K562 (cell line): ENCODE results near the gene EMILIN1. TPM values are rescaled to one million over a fixed set of nuclear protein-coding genes. Genes with fewer than 3 reads are reported as not detected.

Experiments used
- ATAC-seq: fragments of 200-7000 bp; cut with Tn5 transposase; 3 replicates; pipeline ENCODE4 v1.9.1; 2020; ENCODE audit warnings: moderate library complexity
- BruUV-seq: library from RNA; stranded (reverse); fragments of 400-500 nt; replicated peaks from 2 replicates; lab custom pipeline; 2021; lab: Mats Ljungman, UMichigan
- CTCF ChIA-PET: fragments of 300-600 bp; formaldehyde crosslinking; extraction: SDS; loops from one replicate; lab custom pipeline; 2021; ENCODE audit warnings: low intra/inter-chr PET ratio; lab: Yijun Ruan, JAX
- POLR2A ChIA-PET: fragments of 300-600, 350-650 bp; sonication (Branson Sonifier 250); formaldehyde crosslinking; extraction: SDS; loops from one replicate; lab custom pipeline; 2021; ENCODE audit warnings: antibody characterized with exemption, inconsistent platforms; lab: Yijun Ruan, JAX
- DNase-seq, 4 experiments: peaks; one replicate each; pipeline versions ENCODE4 v3.0.0 to v3.0.0-alpha.2; 2011 to 2018; ENCODE audit warnings: low spot score in 3 of 4, mixed read lengths in 3 of 4; ENCODE audit errors: extremely low read depth in 1 of 4
- FAIRE-seq: peaks from 2 replicates; lab custom pipeline; 2011; peaks lifted over from hg19 to GRCh38; lab: Jason Lieb, UNC
- H2AFZ ChIP-seq: 2 replicates; pipeline ENCODE4 v1.6.0; 2011; ENCODE audit warnings: low read depth, low read length, control low read depth, inconsistent platforms
- H3K27ac ChIP-seq: fragments of 200-600 bp; 3 replicates; pipeline ENCODE4 v1.8.0; 2011; ENCODE audit warnings: low read depth, mild to moderate bottlenecking, control low read depth, inconsistent platforms, low read length, moderate library complexity, mixed read lengths; ENCODE audit errors: extremely low read depth
- H3K27me3 ChIP-seq, 2 experiments: fragments of 300-600 bp in 1 of 2; 2 replicates in 1 of 2; 3 replicates in 1 of 2; pipeline versions ENCODE4 v1.6.0 to v1.8.0; 2011; ENCODE audit warnings: inconsistent platforms in 2 of 2, low read length in 2 of 2, mild to moderate bottlenecking in 1 of 2, mixed read lengths in 1 of 2, moderate library complexity in 1 of 2; ENCODE audit not compliant: control insufficient read depth in 2 of 2, insufficient read depth in 2 of 2
- H3K36me3 ChIP-seq: fragments of 300-600 bp; 3 replicates; pipeline ENCODE4 v1.8.0; 2011; ENCODE audit warnings: mild to moderate bottlenecking, low read length, inconsistent platforms; ENCODE audit not compliant: control insufficient read depth, insufficient read depth
- H3K4me1 ChIP-seq, 2 experiments: fragments of 200-600 bp in 1 of 2; replicated peaks in 1 of 2; 2 replicates in 1 of 2; 3 replicates in 1 of 2; pipeline versions ENCODE4 v1.5.1 to v1.8.0; 2011; ENCODE audit warnings: inconsistent platforms in 2 of 2, low read length in 2 of 2, mild to moderate bottlenecking in 1 of 2, mixed read lengths in 1 of 2, moderate library complexity in 1 of 2; ENCODE audit not compliant: control insufficient read depth in 2 of 2, insufficient read depth in 2 of 2
- H3K4me2 ChIP-seq: 2 replicates; pipeline ENCODE4 v1.6.1; 2011; ENCODE audit warnings: low read length, control low read depth, inconsistent platforms, mixed read lengths; ENCODE audit not compliant: insufficient read depth
- H3K4me3 ChIP-seq: fragments of 200-600 bp; sonication (generic), shearing (Covaris generic); 2 replicates; pipeline ENCODE4 v1.5.1; 2016; ENCODE audit warnings: control low read depth, inconsistent platforms
- H3K79me2 ChIP-seq: fragments of 200-600 bp; 3 replicates; pipeline ENCODE4 v1.8.0; 2011; ENCODE audit warnings: low read length, inconsistent platforms; ENCODE audit not compliant: control insufficient read depth, insufficient read depth
- H3K9ac ChIP-seq, 2 experiments: 2 replicates each; pipeline versions ENCODE4 v1.6.0 to v1.6.1; 2011; ENCODE audit warnings: low read depth in 2 of 2, low read length in 2 of 2, control low read depth in 1 of 2, inconsistent platforms in 1 of 2, mild to moderate bottlenecking in 1 of 2, mixed read lengths in 1 of 2; ENCODE audit not compliant: insufficient read depth in 1 of 2
- H3K9me1 ChIP-seq: one replicate; pipeline ENCODE4 v1.6.0; 2011; ENCODE audit warnings: inconsistent platforms, mild to moderate bottlenecking, low read length, moderate library complexity; ENCODE audit not compliant: control insufficient read depth, insufficient read depth
- H3K9me3 ChIP-seq: replicated peaks from 2 replicates; pipeline ENCODE4 v1.5.1; 2011; ENCODE audit warnings: low read depth, low read length, inconsistent platforms; ENCODE audit not compliant: control insufficient read depth, insufficient read depth
- H4K20me1 ChIP-seq: replicated peaks from 2 replicates; pipeline ENCODE4 v1.6.1; 2011; ENCODE audit warnings: low read length, inconsistent platforms, mixed read lengths; ENCODE audit not compliant: control insufficient read depth, insufficient read depth
- FOXM1 ChIP-seq, 2 experiments: fragments of 450-650 bp in 1 of 2; sonication (generic) in 1 of 2; formaldehyde crosslinking in 1 of 2; IDR thresholded peaks; 2 replicates each; pipeline versions ENCODE4 v1.6.1 to v1.9.0; 2017 to 2022; ENCODE audit warnings: low read depth in 2 of 2, mild to moderate bottlenecking in 2 of 2, missing genetic modification reagents in 1 of 2, moderate library complexity in 1 of 2
- GMEB1 ChIP-seq: fragments of 250-450 bp; sonication (Bioruptor Pico); IDR thresholded peaks from 2 replicates; pipeline ENCODE4 v1.4.0; 2020; ENCODE audit warnings: mild to moderate bottlenecking
- MAX ChIP-seq: sonication (generic); formaldehyde crosslinking; IDR thresholded peaks from 2 replicates; pipeline ENCODE4 v1.9.0; 2022; ENCODE audit warnings: mild to moderate bottlenecking, missing genetic modification reagents
- SMAD4 ChIP-seq: fragments of 250-450 bp; sonication (Bioruptor Pico); conservative IDR thresholded peaks from 2 replicates; pipeline ENCODE4 v1.8.0; 2021; ENCODE audit warnings: inconsistent platforms, mild to moderate bottlenecking, moderate library complexity
- SNAPC5 ChIP-seq: fragments of 250-450 bp; sonication (Bioruptor Pico); IDR thresholded peaks from 2 replicates; pipeline ENCODE4 v1.8.0; 2021; ENCODE audit warnings: moderate library complexity, mild to moderate bottlenecking, inconsistent platforms
- SUPT5H ChIP-seq: fragments of 450-650 bp; IDR thresholded peaks from 2 replicates; pipeline ENCODE4 v1.6.1; 2016
- TRIM28 ChIP-seq: fragments of 450-650 bp; IDR thresholded peaks from 2 replicates; pipeline ENCODE4 v1.6.1; 2017
- ZBTB5 ChIP-seq: fragments of 450-650 bp; IDR thresholded peaks from 2 replicates; pipeline ENCODE4 v1.6.1; 2017; ENCODE audit warnings: antibody characterized with exemption
- ZNF507 ChIP-seq: conservative IDR thresholded peaks from 2 replicates; pipeline ENCODE4 v1.6.1; 2017; ENCODE audit warnings: missing genetic modification characterization, missing compliant biosample characterization
- ZNF644 ChIP-seq: fragments of 200-800 bp; sonication (Bioruptor generic); IDR thresholded peaks from 2 replicates; pipeline ENCODE4 v1.6.1; 2016; ENCODE audit warnings: low read depth, missing genetic modification characterization, missing compliant biosample characterization
- WGBS: fragments of 100-300 bp; shearing (Covaris generic); methylation state at CpG from one replicate; pipeline ENCODE4 v1.1.6; 2016; ENCODE audit warnings: low coverage, mixed read lengths; ENCODE audit not compliant: insufficient coverage; ENCODE audit errors: missing lambda C conversion rate; 5-methylcytosine and 5-hydroxymethylcytosine counted together
- in situ Hi-C: fragments of 300-500 bp; cut with MboI; formaldehyde crosslinking; loops from 4 replicates; pipeline ENCODE4 v1.15.0; 2018; ENCODE audit warnings: inconsistent platforms, mixed read lengths
- intact Hi-C: fragments of 100-400 bp; cut with micrococcal nuclease; formaldehyde crosslinking; loops from 2 replicates; pipeline ENCODE4 v1.14.2; 2022
- polyA plus RNA-seq, 8 experiments: library from polyadenylated mRNA; depleted of rRNA in 4 of 8; stranded (reverse) in 5 of 8; unstranded in 3 of 8; fragments of >200 nt; fragmentation: Nextera tagmentation in 2 of 8; fragmentation: Illumina TruSeq in 1 of 8; extraction: Ambion mirVana in 2 of 8; extraction: Trizol in 1 of 8; gene quantifications; 2 replicates each; pipeline versions ENCODE4 v1.2.1 to v1.2.3, GENCODE V29; 2011 to 2014; ENCODE audit warnings: inconsistent platforms in 1 of 8, missing spikeins in 1 of 8
- total RNA-seq, 7 experiments: library from RNA; depleted of rRNA in 6 of 7; stranded (reverse); fragments of >200 nt in 6 of 7; fragmentation: Illumina TruSeq in 2 of 7; extraction: Trizol in 2 of 7; gene quantifications; 2 replicates each; pipeline versions ENCODE4 v1.2.1 to v1.2.3, GENCODE V29; 2011 to 2021; ENCODE audit warnings: low replicate concordance in 1 of 7

The EMILIN1 gene
- total and polyA plus RNA-seq, 9 of the 15 experiments (the other 6 are each of a cell fraction or from before 2014, with no cell fraction given), result 0.04 to 2.7 (median 0.54) TPM; not detected in 2

GRCh38 chr2:27087823-27088410 lies 9.5 kb downstream of the EMILIN1 start:
- Histone ChIP-seq H4K20me1 (no peaks in the 10 kb centered on the region), H3K36me3 (no peaks in the 10 kb centered on the region), H3K27ac (no peak overlapping the region), H3K4me2 (peak overlapping the region; percentile 89; the same call in 1 of the 2 replicates), H3K9me3 (no peaks in the 10 kb centered on the region), H3K9me1 (no peaks in the 10 kb centered on the region), H3K4me1 (peaks cover 48 to 66% of the 10 kb centered on the region in 2 experiments), H3K4me3 (no peak overlapping the region), H3K27me3 (no peaks in the 10 kb centered on the region), H2AFZ (no peak overlapping the region), H3K79me2 (peaks cover 10% of the 10 kb centered on the region; the same call in 1 of the 3 replicates), H3K9ac (no peak overlapping the region)
- in situ Hi-C loops, result loop anchor here (5.0 kb wide), 1 partner anchor 126 kb away; no protein-coding TSS in a partner anchor
- intact Hi-C loops, result no loop called here
- DNase-seq (no peak), FAIRE-seq (no peak), ATAC-seq (no peak)
- ChIA-PET POLR2A (interaction anchor here (0.5 to 2.1 kb wide), 6 partner anchors 9 to 167 kb away, joined by 3 to 5 read pairs (median 4); no protein-coding TSS in a partner anchor), CTCF (interaction anchor here (0.6 kb wide), 1 partner anchor 126 kb away, joined by 3 read pairs; no protein-coding TSS in a partner anchor)
- WGBS, result 72% methylated on average over 3 of the region's 5 CpGs
- TF ChIP-seq MAX (CRISPR knock-in tag) (0 out of 2 replicates have a peak, but pooled peaks have one; percentile 6), SUPT5H (no peak)
- no TSS peak for BruUV-seq

GRCh38 chr2:27088634-27089033 lies 10.2 kb downstream of the EMILIN1 start:
- no TSS peak for BruUV-seq
- H3K79me2 ChIP-seq, result peaks cover 13% of the 10 kb centered on the region; the same call in 2 of the 3 replicates
- in situ Hi-C loops (loop anchor here (5.0 kb wide), 1 partner anchor 126 kb away; no protein-coding TSS in a partner anchor), intact Hi-C loops (no loop called here)
- DNase-seq (peak in 1 of 4 experiments; percentile 52), ATAC-seq (no peak), FAIRE-seq (peak; percentile 73)
- no peaks in the 10 kb centered on the region for H4K20me1 ChIP-seq
- H3K9ac ChIP-seq, result peak overlapping the region; percentile 40 to 74; a peak in 3 of 4 replicates
- CTCF ChIA-PET, result no interaction called here
- no peaks in the 10 kb centered on the region; the same call in 2 of the 3 replicates for H3K36me3 ChIP-seq
- no peaks in the 10 kb centered on the region for H3K9me1 ChIP-seq
- no peaks in the 10 kb centered on the region for H3K27me3 ChIP-seq
- H3K27ac ChIP-seq, result peak overlapping the region; percentile 24; the same call in 1 of the 3 replicates
- H3K9me3 ChIP-seq, result no peaks in the 10 kb centered on the region
- H3K4me3 ChIP-seq, result no peak overlapping the region
- H3K4me1 ChIP-seq, result peaks cover 48 to 66% of the 10 kb centered on the region in 2 experiments
- peak overlapping the region; percentile 75; the same call in 1 of the 2 replicates for H2AFZ ChIP-seq
- 16% methylated on average over 6 of the region's 6 CpGs for WGBS
- POLR2A ChIA-PET, result interaction anchor here (0.6 to 2.1 kb wide), 2 partner anchors 12 to 166 kb away, joined by 4 to 5 read pairs; no protein-coding TSS in a partner anchor
- H3K4me2 ChIP-seq, result peak overlapping the region; percentile 44
- TF ChIP-seq ZNF644 (tag) (no peak), SNAPC5 (no peak), FOXM1 (IDR thresholded peaks at IDR 0.05; ENCODE audit: low read depth) (no peak), FOXM1 (CRISPR knock-in tag; IDR thresholded peaks at IDR 0.05; ENCODE audit: low read depth) (no peak), ZNF507 (no peak), SMAD4 (no peak), ZBTB5 (no peak), TRIM28 (no peak), GMEB1 (CRISPR knock-in tag) (no peak)
